ENCODE measurements around the gene TMEM139. TPM values are rescaled to one million over a fixed set of nuclear protein-coding genes. Genes with fewer than 3 reads are reported as not detected.
A peak's percentile ranks its signal among the peaks of the same experiment; 100 is the strongest.

Gene TMEM139
- total RNA-seq, 2 donors from 2014 or later = 1.6 to 2.3 TPM

GRCh38 chr7:143279186-143280098, 5.3 kb upstream of the TMEM139 start:
- H3K27ac ChIP-seq (ENCODE audit: low read depth, low read length) = peak overlapping the region; percentile 82
- H3K36me3 Mint-ChIP-seq (ENCODE audit: low read depth) = no peaks in the 10 kb centered on the region

GRCh38 chr7:143280160-143280559, 4.6 kb upstream of the TMEM139 start:
- Histone ChIP-seq H3K9ac (ENCODE audit: extremely low read depth, low read length, poor library complexity, severe bottlenecking) (no peak overlapping the region), H3K27ac (ENCODE audit: low read depth, low read length) (peak overlapping the region; percentile 78)
- WGBS, 2 experiments (ENCODE audit: insufficient coverage in 1 of 2, insufficient read length in 1 of 2) = 100% methylated on average over 1 of the region's 1 CpG; no CpG with 5 or more reads in 1 of the 2 experiments

More at GRCh38 chr7:143279186-143280098, 5.3 kb upstream of the TMEM139 start:
- no peaks in the 10 kb centered on the region for H3K27me3 Mint-ChIP-seq (ENCODE audit: insufficient read depth)
- no peaks in the 10 kb centered on the region for H3K9me3 Mint-ChIP-seq
- 82 to 84% methylated on average over 4 to 8 of the region's 8 CpGs for WGBS, 2 experiments (ENCODE audit: insufficient coverage in 1 of 2, insufficient read length in 1 of 2)
- peaks cover 12% of the 10 kb centered on the region for H3K4me1 Mint-ChIP-seq
- no peaks in the 10 kb centered on the region for H3K9me3 ChIP-seq (ENCODE audit: control insufficient read depth, low read length)
- no peaks in the 10 kb centered on the region for H3K36me3 ChIP-seq (ENCODE audit: control insufficient read depth, insufficient read depth, low read length)
- DNase-seq = no peak
- no peak overlapping the region for H3K4me3 ChIP-seq (ENCODE audit: low read length)
- no peaks in the 10 kb centered on the region for H3K27me3 ChIP-seq (ENCODE audit: control insufficient read depth, insufficient read depth, low read length, poor library complexity, severe bottlenecking)
- no peaks in the 10 kb centered on the region for H3K4me1 ChIP-seq (ENCODE audit: control insufficient read depth, insufficient read depth, low read length)
- no peak for TF ChIP-seq CTCF (conservative IDR thresholded peaks at IDR 0.05)
- no peak overlapping the region for H3K4me3 Mint-ChIP-seq
- H3K27ac Mint-ChIP-seq = no peak overlapping the region
- H3K9ac ChIP-seq (ENCODE audit: extremely low read depth, low read length, poor library complexity, severe bottlenecking) = no peak overlapping the region

GRCh38 chr7:143280566-143280965, 4.2 kb upstream of the TMEM139 start:
- Mint-ChIP-seq H3K9me3 (no peaks in the 10 kb centered on the region), H3K4me1 (peaks cover 23% of the 10 kb centered on the region), H3K27ac (no peak overlapping the region), H3K27me3 (ENCODE audit: insufficient read depth) (peaks cover 6% of the 10 kb centered on the region), H3K4me3 (no peak overlapping the region), H3K36me3 (ENCODE audit: low read depth) (no peaks in the 10 kb centered on the region)
- TF ChIP-seq CTCF (conservative IDR thresholded peaks at IDR 0.05) = no peak
- Histone ChIP-seq H3K27ac (ENCODE audit: low read depth, low read length) (no peak overlapping the region), H3K9ac (ENCODE audit: extremely low read depth, low read length, poor library complexity, severe bottlenecking) (no peak overlapping the region), H3K4me1 (ENCODE audit: control insufficient read depth, insufficient read depth, low read length) (no peaks in the 10 kb centered on the region), H3K27me3 (ENCODE audit: control insufficient read depth, insufficient read depth, low read length, poor library complexity, severe bottlenecking) (no peaks in the 10 kb centered on the region), H3K4me3 (ENCODE audit: low read length) (no peak overlapping the region), H3K9me3 (ENCODE audit: control insufficient read depth, low read length) (no peaks in the 10 kb centered on the region), H3K36me3 (ENCODE audit: control insufficient read depth, insufficient read depth, low read length) (no peaks in the 10 kb centered on the region)
- WGBS, 2 experiments (ENCODE audit: insufficient coverage in 1 of 2, insufficient read length in 1 of 2) = 86% methylated on average over 2 of the region's 2 CpGs; no CpG with 5 or more reads in 1 of the 2 experiments
- DNase-seq = no peak

More at GRCh38 chr7:143280160-143280559, 4.6 kb upstream of the TMEM139 start:
- Histone ChIP-seq H3K36me3 (ENCODE audit: control insufficient read depth, insufficient read depth, low read length) (no peaks in the 10 kb centered on the region), H3K4me1 (ENCODE audit: control insufficient read depth, insufficient read depth, low read length) (no peaks in the 10 kb centered on the region), H3K4me3 (ENCODE audit: low read length) (no peak overlapping the region), H3K9me3 (ENCODE audit: control insufficient read depth, low read length) (no peaks in the 10 kb centered on the region), H3K27me3 (ENCODE audit: control insufficient read depth, insufficient read depth, low read length, poor library complexity, severe bottlenecking) (no peaks in the 10 kb centered on the region)
- Mint-ChIP-seq H3K27ac (no peak overlapping the region), H3K27me3 (ENCODE audit: insufficient read depth) (peaks cover 2% of the 10 kb centered on the region), H3K4me1 (peaks cover 19% of the 10 kb centered on the region), H3K4me3 (no peak overlapping the region), H3K36me3 (ENCODE audit: low read depth) (no peaks in the 10 kb centered on the region), H3K9me3 (no peaks in the 10 kb centered on the region)
- TF ChIP-seq CTCF (conservative IDR thresholded peaks at IDR 0.05) = no peak
- no peak for DNase-seq

Measured in endodermal cell (in vitro differentiated cells).